DMS 273 treated with DMSO at 0.1 percent for 48 hours (cell line): Measurements from ENCODE around the gene OR5D14.

ENCODE experiments used
- DNase-seq: peaks from one replicate; lab custom pipeline; 2025; lab: John Stamatoyannopoulos, UW

The OR5D14 gene

DNA sequence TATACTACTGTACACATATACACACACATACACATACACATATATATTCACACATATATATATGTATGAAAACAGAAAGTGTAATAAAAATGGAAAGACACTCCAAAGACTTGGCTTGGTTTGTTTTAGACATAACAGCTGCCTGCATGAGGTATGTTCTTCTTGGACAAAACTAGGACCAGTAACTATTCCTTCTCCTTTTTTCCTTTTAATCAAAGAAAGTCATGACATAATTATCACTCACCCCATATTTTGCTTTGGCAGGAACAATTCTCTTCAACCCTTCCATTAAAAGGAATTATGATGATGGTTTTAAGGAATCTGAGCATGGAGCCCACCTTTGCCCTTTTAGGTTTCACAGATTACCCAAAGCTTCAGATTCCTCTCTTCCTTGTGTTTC is at the start of gene OR5D14:
TSS of gene OR5D14 (plus strand) at position 301 of the 400 bp plus-strand sequence. CDS start at position 301, 0 bp downstream.
- DNase-seq: no peak

GRCh38 chr11:55773138-55773537 is 22.2 kb upstream of the OR5D14 start, which contains the start of gene OR5D13:
TSS of gene OR5D13 (plus strand) at chr11:55773438. CDS start at chr11:55773438, 0 bp downstream.
- no peak for DNase-seq

- DNase-seq: no peak
Observed at GRCh38 chr11:55791606-55792005, 3.8 kb upstream of the OR5D14 start.

GRCh38 chr11:55793321-55793720 is 2.0 kb upstream of the OR5D14 start:
- DNase-seq: no peak

DNA sequence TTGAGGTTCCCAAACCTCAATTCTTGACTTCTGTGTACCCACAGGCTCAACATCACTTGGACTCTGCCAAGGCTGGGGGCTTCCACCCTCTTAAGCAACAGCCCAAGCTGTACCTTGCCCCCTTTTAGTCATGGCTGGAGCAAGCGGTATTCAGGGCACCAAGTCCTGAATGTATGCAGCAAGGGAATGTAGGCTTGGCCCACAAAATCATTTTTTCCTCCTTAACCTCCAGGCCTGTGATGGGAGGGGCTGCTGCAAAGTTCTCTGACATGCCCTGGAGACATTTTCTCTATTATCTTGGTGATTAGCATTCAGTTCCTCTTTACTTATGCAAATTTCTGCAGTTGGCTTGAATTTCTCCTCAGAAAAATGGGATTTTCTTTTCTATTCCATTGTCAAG is 10.9 kb downstream of the OR5D14 start:
- no peak for DNase-seq

- no peak for DNase-seq
Observed at GRCh38 chr11:55811067-55811466, 15.7 kb downstream of the OR5D14 start, which contains the start of gene OR5L1. TSS of gene OR5L1 (plus strand) at chr11:55811367. CDS start at chr11:55811467, 100 bp downstream.

- DNase-seq: no peak
Observed at GRCh38 chr11:55819330-55819729, 24.0 kb downstream of the OR5D14 start, which contains the start of gene OR5D18. TSS of gene OR5D18 (plus strand) at chr11:55819630. CDS start at chr11:55819630, 0 bp downstream.

DNA sequence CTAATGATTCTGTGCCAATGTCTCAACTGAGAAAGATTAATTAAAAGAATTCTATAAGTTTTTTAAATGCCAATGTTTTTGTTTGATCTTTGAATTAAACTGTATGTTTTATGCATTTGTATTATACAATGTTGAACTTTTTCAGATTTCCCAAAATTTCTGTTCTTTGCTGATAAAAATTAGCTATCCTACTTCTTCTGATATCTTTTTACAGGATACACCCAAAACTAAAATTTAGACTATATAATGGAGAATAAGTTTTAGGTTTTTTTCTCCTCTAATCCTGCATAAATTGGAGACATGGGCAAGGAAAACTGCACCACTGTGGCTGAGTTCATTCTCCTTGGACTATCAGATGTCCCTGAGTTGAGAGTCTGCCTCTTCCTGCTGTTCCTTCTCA is 31.6 kb downstream of the OR5D14 start, which contains the start of gene OR5L2:
TSS of gene OR5L2 (plus strand) at position 301 of the 400 bp plus-strand sequence. CDS start at position 301, 0 bp downstream.
- no peak for DNase-seq

- DNase-seq: no peak
Observed at GRCh38 chr11:55838452-55838851, 43.1 kb downstream of the OR5D14 start, which contains the start of gene OR5D16. TSS of gene OR5D16 (plus strand) at chr11:55838752. CDS start at chr11:55838752, 0 bp downstream.
